ENCODE results near the gene MAP2K3.
"Not testable (repeated sequence)": the region's sequence is repeated elsewhere in the genome, so short reads cannot be mapped to it uniquely, and the experiment has no call there.

Gene MAP2K3

GRCh38 chr17:21297597-21297996 is 13.1 kb downstream of the MAP2K3 start:
- DNase-seq: no peak

- no peak for DNase-seq
These were observed 13.8 kb downstream of the MAP2K3 start for GRCh38 chr17:21298056-21298982.

GRCh38 chr17:21298983-21299519 is 14.5 kb downstream of the MAP2K3 start:
- DNase-seq: no peak

- DNase-seq: no peak
These were observed 15.6 kb downstream of the MAP2K3 start for GRCh38 chr17:21299981-21300600.

GRCh38 chr17:21300601-21301571 is 16.4 kb downstream of the MAP2K3 start:
- no peak for DNase-seq

GRCh38 chr17:21301593-21302550 is 17.4 kb downstream of the MAP2K3 start:
- DNase-seq: no peak

GRCh38 chr17:21302711-21303425 is 18.4 kb downstream of the MAP2K3 start:
- no peak for DNase-seq

GRCh38 chr17:21303441-21304065 is 19.0 kb downstream of the MAP2K3 start:
- DNase-seq: no peak

- no peak for DNase-seq
These were observed 19.6 kb downstream of the MAP2K3 start for GRCh38 chr17:21304091-21304490.

- DNase-seq: not testable (repeated sequence)
These were observed 20.1 kb downstream of the MAP2K3 start for GRCh38 chr17:21304551-21305151.

- DNase-seq: not testable (repeated sequence)
These were observed 21.1 kb downstream of the MAP2K3 start for GRCh38 chr17:21305431-21306180.

- DNase-seq: not testable (repeated sequence)
These were observed 22.2 kb downstream of the MAP2K3 start for GRCh38 chr17:21306611-21307272.

GRCh38 chr17:21307273-21307625 is 22.7 kb downstream of the MAP2K3 start:
- DNase-seq: not testable (repeated sequence)

- not testable (repeated sequence) for DNase-seq
These were observed 24.4 kb downstream of the MAP2K3 start for GRCh38 chr17:21308931-21309381.

- not testable (repeated sequence) for DNase-seq
These were observed 25.7 kb downstream of the MAP2K3 start for GRCh38 chr17:21310061-21310765.

- DNase-seq: not testable (repeated sequence)
These were observed 26.5 kb downstream of the MAP2K3 start for GRCh38 chr17:21310766-21311602.

- no peak for DNase-seq
These were observed 28.8 kb downstream of the MAP2K3 start for GRCh38 chr17:21313320-21313719.
